CD4-positive, alpha-beta T cell treated with Interleukin-4 for 1 hour (primary cell): ENCODE measurements around the gene FAR2.
"Not testable (repeated sequence)": the region's sequence is repeated elsewhere in the genome, so short reads cannot be mapped to it uniquely, and the experiment has no call there.

Experiments used
- DNase-seq, 2 donors: peaks; one replicate each; pipeline ENCODE4 v3.0.0-alpha.2; 2020 to 2022

Gene FAR2

GRCh38 chr12:29343022-29343799 is 194.1 kb downstream of the FAR2 start:
- no peak for DNase-seq

- no peak for DNase-seq
Observed at GRCh38 chr12:29346769-29347421, 197.8 kb downstream of the FAR2 start.

GRCh38 chr12:29350080-29350479 is 201.0 kb downstream of the FAR2 start:
- DNase-seq, result no peak

GRCh38 chr12:29354954-29355353 is 205.9 kb downstream of the FAR2 start:
- no peak for DNase-seq

- no peak for DNase-seq
Observed at GRCh38 chr12:29365091-29365490, 216.0 kb downstream of the FAR2 start.

GRCh38 chr12:29374012-29374411 is 224.9 kb downstream of the FAR2 start:
- no peak for DNase-seq

- no peak for DNase-seq
Observed at GRCh38 chr12:29374913-29375312, 225.8 kb downstream of the FAR2 start.

- DNase-seq, result no peak
Observed at GRCh38 chr12:29376118-29376517, 227.0 kb downstream of the FAR2 start.

GRCh38 chr12:29380536-29381523 is 231.8 kb downstream of the FAR2 start, which contains the start of gene ERGIC2:
Gene ERGIC2, minus strand, starts transcription at chr12:29381172. Its CDS starts 9,539 bp downstream, at chr12:29371633.
- peak; percentile 96 to 98 for DNase-seq

GRCh38 chr12:29382251-29382650 is 233.2 kb downstream of the FAR2 start:
- no peak for DNase-seq

GRCh38 chr12:29385194-29385593 is 236.1 kb downstream of the FAR2 start:
- not testable (repeated sequence) for DNase-seq
